ENCODE data around the gene PIN1.

- TF ChIP-seq ZBTB49 (CRISPR knock-in tag; IDR thresholded peaks at IDR 0.05; ENCODE audit: borderline replicate concordance) (no peak), ATM (IDR thresholded peaks at IDR 0.05; ENCODE audit: borderline replicate concordance) (no peak), POLR2A (IDR thresholded peaks at IDR 0.05; ENCODE audit: insufficient read depth in 1 of 2, low read depth in 2 of 2, low read length in 2 of 2) (no peak), ARNT2 (CRISPR knock-in tag; IDR thresholded peaks at IDR 0.05; ENCODE audit: low read depth) (no peak)
Measured at GRCh38 chr19:9838324-9838723, 3.2 kb downstream of the PIN1 start.
